Panc1 (cell line): Measurements from ENCODE around the gene SLC25A45.

ENCODE experiments used
- POLR2AphosphoS5 ChIP-seq: IDR thresholded peaks from 2 replicates; pipeline ENCODE4 v1.6.1; 2012; ENCODE audit warnings: mild to moderate bottlenecking, low read depth, low read length, moderate library complexity
- TF ChIP-seq, protein P1 (sequence below): fragments of 450-650 bp; IDR thresholded peaks from 2 replicates; pipeline ENCODE4 v1.5.1; 2017; ENCODE audit warnings: mild to moderate bottlenecking

GRCh38 chr11:65341856-65342255 lies 40.6 kb downstream of the SLC25A45 start:
- TF ChIP-seq, protein P1, sequence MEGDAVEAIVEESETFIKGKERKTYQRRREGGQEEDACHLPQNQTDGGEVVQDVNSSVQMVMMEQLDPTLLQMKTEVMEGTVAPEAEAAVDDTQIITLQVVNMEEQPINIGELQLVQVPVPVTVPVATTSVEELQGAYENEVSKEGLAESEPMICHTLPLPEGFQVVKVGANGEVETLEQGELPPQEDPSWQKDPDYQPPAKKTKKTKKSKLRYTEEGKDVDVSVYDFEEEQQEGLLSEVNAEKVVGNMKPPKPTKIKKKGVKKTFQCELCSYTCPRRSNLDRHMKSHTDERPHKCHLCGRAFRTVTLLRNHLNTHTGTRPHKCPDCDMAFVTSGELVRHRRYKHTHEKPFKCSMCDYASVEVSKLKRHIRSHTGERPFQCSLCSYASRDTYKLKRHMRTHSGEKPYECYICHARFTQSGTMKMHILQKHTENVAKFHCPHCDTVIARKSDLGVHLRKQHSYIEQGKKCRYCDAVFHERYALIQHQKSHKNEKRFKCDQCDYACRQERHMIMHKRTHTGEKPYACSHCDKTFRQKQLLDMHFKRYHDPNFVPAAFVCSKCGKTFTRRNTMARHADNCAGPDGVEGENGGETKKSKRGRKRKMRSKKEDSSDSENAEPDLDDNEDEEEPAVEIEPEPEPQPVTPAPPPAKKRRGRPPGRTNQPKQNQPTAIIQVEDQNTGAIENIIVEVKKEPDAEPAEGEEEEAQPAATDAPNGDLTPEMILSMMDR = no peak
- no peak for TF ChIP-seq POLR2AphosphoS5
